Measurements from ENCODE around the gene PRPF4.

GRCh38 chr9:113238859-113239232, 36.6 kb upstream of the PRPF4 start:
- TF ChIP-seq, protein P1, sequence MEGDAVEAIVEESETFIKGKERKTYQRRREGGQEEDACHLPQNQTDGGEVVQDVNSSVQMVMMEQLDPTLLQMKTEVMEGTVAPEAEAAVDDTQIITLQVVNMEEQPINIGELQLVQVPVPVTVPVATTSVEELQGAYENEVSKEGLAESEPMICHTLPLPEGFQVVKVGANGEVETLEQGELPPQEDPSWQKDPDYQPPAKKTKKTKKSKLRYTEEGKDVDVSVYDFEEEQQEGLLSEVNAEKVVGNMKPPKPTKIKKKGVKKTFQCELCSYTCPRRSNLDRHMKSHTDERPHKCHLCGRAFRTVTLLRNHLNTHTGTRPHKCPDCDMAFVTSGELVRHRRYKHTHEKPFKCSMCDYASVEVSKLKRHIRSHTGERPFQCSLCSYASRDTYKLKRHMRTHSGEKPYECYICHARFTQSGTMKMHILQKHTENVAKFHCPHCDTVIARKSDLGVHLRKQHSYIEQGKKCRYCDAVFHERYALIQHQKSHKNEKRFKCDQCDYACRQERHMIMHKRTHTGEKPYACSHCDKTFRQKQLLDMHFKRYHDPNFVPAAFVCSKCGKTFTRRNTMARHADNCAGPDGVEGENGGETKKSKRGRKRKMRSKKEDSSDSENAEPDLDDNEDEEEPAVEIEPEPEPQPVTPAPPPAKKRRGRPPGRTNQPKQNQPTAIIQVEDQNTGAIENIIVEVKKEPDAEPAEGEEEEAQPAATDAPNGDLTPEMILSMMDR (IDR thresholded peaks at IDR 0.05; ENCODE audit: low read length), result no peak
- TF ChIP-seq EZH2 (optimal IDR thresholded peaks at IDR 0.05; ENCODE audit: low read depth, low read length), result no peak

All from MM.1S (cell line).